C4-2B (cell line): ENCODE measurements around the gene SEL1L.

ENCODE experiments used
- CTCF ChIP-seq: fragments of 450-650 bp; conservative IDR thresholded peaks from 2 replicates; pipeline ENCODE4 v1.5.1; 2017; ENCODE audit warnings: mild to moderate bottlenecking
- ZFX ChIP-seq: fragments of 450-650 bp; IDR thresholded peaks from 2 replicates; pipeline ENCODE4 v1.6.1; 2017

GRCh38 chr14:81423504-81423903, 110.1 kb downstream of the SEL1L start:
- no peak for TF ChIP-seq CTCF
- no peak for TF ChIP-seq ZFX
